GM19240 (cell line): ENCODE results near the gene MMADHC.
"Not testable (repeated sequence)": the region's sequence is repeated elsewhere in the genome, so short reads cannot be mapped to it uniquely, and the experiment has no call there.

Experiments
- DNase-seq: peaks from one replicate; pipeline ENCODE4 v3.0.0; 2011; ENCODE audit warnings: low spot score; ENCODE audit not compliant: insufficient read length

MMADHC gene

DNA sequence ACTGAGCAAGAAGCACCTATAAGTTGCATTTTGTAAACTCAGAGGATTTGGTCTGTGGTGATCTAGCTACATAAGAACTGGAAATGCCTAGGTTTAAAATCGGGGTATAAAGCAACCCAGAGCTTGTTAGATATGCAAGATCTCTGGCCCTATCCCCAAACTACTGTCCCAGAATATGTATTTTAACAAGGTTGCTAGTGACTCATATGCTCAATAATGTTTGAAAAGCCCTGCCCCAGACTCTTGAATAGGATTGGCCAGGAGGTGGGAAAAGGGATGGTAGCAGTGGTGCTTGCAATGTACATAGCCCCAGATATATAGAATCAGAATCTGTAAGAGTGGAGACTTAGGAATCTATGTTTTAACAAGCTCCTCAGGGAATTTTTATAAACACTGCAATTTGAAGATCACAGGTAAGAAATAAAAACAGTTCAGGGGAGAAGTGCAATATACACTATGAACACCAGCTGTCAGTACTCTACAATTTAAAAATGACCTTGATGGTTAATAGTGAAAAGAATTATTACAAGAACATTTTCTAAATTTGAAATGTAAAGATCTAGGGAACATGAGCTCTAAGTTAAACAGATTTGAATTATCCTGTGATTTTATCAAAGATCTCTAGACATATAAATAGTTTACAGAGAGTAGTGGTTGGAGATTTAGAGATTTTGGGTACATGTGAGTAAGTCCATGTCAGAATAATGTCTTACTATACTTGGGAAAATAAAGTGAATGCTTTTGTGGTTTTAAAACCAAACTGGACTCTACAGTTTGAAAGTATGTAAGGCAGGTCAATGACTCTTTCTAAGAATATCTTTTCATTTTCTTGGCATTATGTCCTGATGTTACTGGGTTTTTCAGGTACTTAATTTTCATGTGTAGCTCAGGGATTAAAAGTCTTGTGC, 7.7 kb upstream of the MMADHC start:
- no peak for DNase-seq

DNA sequence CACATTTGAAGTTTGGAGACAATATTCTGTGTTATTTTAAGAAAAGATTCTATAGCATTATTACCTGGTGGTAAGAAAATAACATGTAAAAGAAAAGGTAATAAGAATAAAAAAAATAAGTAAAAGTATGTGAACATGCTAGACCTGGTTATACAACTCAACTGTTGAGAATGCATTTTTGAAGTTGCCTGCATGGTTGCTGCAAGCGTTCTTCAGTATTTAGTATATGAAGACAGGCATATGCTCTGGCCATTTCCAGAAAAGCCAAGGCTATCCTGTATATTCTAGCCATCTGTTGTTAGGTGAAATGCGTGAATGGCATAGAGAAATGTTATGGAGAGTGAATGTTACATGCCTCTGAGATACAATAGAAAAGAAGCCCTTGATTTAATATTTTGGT, 6.8 kb upstream of the MMADHC start:
- no peak for DNase-seq

GRCh38 chr2:149587950-149588487, 444 bp upstream of the MMADHC start:
- DNase-seq, result no peak

- DNase-seq, result no peak
Observed at GRCh38 chr2:149586898-149587219, 716 bp downstream of the MMADHC start.

DNA sequence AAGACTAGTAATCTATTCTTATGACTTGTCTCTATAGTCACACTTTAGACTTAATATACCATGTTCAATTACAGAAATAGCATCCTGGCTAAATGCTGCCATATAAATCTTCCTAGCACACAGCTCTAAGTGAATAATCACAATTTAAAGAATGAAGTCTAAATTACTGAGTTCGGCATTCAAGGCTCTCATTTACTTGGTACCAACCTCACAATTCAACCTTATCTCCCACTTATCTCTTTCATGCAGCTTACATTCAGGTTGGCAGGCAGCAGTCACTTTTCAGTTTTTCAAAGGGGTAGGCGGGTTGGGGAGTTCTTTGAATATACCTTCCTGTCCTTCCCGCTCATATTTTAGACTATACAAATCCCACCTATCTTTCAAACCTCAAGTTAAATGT, 1.5 kb downstream of the MMADHC start:
- no peak for DNase-seq

DNA sequence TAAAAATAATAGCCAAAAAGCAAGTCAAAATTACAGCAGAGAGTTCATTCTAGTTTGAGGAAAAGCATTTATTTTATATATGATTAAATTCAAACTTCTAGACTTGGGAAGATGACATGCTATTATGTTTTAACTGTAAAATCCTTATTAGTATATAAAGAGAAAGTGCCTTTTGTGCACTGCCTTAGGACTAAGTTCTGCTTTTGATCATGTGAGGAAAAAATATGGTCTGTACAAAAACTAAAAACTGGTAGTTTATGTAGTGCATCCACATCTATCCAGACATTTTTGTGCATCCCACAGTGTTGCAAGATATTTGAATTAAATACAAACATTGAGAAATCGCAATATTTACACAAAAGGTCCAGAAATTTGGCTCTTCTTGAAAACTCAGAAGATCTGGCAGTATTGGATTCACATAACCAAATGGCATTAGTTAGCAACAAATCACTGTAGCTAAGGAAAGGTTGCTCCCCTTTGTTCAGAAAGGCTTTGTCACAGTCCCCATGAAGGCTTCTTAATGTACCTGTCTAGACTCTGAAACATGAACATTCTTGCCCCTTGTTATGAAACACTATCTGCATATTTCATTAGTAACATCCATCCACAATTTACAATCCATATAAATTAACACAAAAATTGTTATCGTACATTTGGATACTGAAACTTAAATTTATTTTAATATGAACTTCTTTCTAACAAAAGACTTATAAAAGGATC, 2.2 kb downstream of the MMADHC start:
- no peak for DNase-seq

- no peak for DNase-seq
Observed at GRCh38 chr2:149579972-149580882, 7.3 kb downstream of the MMADHC start.

DNA sequence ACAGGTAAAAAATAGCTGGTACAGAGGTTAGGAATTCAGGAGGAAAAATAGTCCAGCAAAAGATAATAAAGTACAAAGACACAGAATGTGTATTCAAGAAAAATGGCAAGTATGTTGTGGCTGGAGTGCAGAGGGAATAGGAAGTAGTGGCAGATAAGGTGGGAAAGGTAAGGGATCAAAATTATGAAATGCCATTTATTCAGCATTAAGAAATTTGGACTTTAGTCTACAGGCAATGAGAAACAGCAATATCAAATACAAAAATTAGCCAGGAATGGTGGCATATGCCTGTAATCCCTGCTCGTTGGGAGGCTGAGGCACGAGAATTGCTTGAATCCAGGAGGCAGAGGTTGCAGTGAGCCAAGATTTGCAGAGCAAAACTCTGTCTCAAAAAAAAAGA, 10.3 kb downstream of the MMADHC start:
- DNase-seq, result no peak

GRCh38 chr2:149575752-149576151, 11.8 kb downstream of the MMADHC start:
- no peak for DNase-seq

DNA sequence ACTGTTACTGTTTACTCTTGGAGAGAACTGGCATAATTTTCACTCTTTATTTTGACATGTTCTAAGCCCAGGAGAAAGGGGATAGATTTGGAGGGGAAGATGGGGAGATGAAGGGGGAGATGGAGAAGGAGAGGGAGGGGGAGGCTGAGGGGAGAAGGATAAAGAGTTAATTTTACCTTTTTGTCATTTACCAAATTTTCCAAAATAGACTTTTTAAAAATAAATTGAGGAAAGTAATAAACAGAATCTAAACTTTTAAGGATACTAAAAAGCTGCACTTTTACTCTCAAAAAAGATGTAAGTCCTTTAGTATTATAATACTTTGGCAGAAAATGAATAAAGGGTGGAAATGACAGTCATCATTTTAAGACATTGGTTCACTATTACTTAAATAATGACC, 12.3 kb downstream of the MMADHC start:
- DNase-seq, result no peak

DNA sequence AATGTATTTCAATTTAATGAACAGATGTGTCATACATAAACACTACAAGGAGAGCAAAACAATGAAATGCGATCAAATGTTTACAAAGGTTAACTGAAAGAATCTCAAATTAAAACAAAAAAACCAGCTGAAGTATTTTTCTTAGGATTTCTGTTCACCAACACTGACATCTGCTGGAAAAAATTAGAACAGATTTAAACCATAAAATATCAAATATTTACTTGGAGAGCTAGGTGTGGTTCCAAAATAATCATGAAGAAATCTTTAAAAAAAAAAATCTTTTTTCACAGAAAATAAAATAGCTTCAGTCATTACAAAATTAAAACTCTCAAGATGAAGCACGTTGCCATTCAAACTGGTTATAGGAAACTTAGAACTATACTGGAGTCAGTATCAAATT, 13.8 kb downstream of the MMADHC start:
- no peak for DNase-seq

DNA sequence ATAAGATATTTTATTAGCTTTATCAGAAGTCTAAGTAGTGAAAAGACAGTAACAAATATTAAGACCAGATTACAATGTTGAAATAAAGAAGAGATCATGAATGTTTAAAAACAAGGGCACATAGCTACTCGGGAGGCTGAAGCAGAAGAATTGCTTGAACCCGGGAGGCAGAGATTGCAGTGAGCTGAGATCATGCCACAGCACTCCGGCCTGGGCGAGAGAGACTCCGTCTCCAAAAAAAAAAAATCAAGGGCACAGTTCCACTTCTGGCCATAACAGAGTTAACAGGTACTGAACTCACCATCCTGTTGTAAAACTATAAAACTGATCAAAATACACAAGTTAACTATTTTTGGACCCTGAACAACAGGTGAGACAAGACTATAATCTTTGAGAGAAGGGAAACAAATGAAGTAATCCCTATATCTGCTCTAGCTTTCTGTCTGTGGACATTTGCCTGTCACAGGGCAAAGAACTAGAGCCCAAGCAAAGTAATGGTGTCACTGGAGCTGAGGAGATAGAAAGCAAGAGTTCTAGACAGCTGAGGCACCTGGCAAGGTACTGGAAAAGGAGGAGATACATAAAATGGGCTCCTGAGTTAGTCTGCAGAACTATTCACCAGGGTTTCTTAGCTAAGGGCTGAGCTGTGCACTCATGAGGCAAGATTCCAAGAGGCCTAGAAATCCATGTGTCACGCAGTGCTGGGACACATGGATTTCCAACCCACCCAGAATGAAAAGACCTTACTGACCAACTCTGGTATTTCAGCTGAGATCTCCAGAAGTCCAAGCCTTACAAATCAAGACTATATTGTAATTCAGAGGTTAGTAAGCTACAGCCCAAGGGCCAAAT, 15.2 kb downstream of the MMADHC start:
- no peak for DNase-seq

GRCh38 chr2:149568138-149568537, 19.4 kb downstream of the MMADHC start:
- no peak for DNase-seq

DNA sequence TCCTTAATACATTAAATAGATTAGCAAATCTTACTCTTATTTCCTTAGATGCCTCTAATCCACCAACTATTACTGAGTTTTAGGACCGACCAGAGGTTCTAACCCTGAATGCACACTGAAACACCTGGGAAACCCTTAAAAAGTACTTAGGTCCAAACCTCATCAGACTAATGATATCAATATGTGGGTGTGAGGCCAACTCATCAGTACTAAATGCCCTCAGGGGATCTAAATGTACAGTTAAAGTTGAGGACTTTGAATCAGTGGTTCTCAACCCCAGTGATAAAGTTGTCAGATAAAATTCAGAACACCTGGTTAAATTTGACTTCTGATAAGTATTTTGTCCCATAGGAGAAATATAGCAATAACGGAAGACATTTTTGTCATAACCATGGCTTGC, 20.9 kb downstream of the MMADHC start:
- DNase-seq, result no peak

DNA sequence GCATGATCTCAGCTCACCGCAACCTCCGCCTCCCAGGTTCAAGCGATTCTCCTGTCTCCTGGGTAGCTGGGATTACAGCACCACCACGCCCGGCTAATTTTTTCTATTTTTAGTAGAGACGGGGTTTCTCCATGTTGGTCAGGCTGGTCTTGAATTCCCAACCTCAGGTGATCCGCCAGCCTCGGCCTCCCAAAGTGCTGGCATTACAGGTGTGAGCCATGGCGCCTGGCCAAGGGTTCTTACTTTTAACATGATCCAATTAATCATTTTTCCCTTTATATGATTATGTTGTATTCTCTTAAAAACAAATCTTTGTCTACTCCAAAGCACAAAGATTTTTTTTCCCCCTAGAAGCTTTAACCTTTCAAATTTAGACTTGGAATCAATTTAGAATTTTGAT, 21.9 kb downstream of the MMADHC start:
- DNase-seq, result not testable (repeated sequence)

DNA sequence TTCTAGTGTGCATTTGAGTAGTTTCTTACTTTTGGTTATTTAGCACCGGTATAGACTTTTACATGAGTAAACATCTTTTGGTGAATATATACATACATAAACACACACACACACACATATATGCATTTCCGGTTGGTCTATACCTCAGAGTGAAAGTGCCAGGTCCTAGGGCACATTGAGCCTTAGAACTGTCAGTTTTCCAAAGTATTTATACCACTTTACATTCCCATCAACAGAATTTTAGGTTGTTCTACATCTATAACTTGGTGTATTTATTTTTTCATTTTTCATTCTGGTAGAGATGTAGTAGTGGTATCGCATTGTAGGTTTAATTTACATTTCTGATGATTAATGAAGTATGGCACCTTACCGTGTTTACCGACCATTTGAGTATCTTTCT, 22.6 kb downstream of the MMADHC start:
- no peak for DNase-seq

DNA sequence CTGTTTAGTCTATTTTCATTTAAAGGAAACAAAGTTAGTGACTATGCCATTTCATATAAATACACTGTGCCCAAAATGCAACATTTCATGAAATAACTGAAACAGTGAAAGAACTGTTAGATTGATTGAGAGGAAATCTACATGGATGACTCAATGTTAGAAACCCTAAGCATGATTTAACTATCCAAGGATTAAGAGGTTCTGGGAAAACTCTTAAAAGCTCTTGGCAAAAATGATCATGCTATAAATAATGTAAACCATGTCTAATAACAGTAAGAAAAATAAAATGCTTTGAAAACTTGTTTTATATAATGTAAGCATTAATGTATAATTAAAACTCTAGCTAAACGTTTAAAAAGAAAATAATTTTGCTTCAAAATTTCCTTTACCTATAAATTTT, 23.5 kb downstream of the MMADHC start:
- DNase-seq, result no peak

DNA sequence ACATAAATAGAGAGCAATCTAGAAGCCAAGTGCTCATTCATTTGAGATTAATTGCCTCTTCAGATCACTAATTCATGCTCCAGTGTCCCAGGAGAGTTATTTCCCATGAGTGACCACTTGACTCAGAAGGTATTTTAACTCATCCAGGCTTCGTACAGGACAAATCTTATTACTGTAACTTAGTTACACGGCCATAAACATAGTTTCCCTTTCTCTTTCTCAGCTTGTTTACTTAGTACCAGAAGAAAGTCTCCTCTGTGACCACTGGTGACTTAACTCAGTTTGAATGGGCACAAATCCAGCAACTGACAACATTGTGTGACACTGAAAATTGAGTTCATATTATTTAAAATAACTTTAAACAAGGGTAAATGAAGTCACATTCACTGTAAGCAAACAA, 25.3 kb downstream of the MMADHC start:
- DNase-seq, result no peak

DNA sequence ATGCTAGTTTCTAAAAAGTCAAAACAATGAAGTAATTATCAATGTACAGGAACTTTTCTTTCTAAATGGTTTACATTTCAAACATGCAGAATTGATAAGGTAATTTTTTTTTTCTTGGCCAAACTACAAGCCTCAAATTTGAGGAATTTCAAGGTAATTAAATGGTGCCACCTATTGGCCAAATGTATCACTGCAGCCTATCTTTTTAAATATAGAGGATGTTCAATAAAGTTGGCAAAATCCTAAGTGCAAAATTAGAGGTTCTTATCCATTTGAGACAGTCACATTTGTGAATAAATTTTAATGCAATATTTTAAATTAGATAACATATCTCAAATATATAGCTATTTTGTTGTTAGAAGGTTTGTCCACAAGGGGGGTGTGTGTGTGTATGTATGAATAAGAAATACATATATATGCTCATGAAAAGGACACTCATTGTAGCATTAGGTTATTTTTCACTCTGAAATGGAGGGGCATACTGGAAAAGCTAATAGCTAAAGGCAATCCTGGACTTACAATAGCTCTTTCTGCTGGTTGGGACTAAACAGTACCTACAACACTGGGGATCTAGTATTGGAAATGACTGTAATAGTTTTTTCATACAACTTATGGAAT, 26.2 kb downstream of the MMADHC start:
- DNase-seq, result no peak

GRCh38 chr2:149559341-149560068, 28.1 kb downstream of the MMADHC start:
- no peak for DNase-seq
